SK-N-MC (cell line): ENCODE data around the gene KIF21B.

Source experiments
- EZH2 ChIP-seq: fragments of 200-600 bp; sonication (generic); IDR thresholded peaks from one replicate; pipeline ENCODE4 v1.6.1; 2017; ENCODE audit warnings: antibody characterized with exemption
- POLR2AphosphoS5 ChIP-seq: IDR thresholded peaks from 2 replicates; pipeline ENCODE4 v1.6.1; 2012; ENCODE audit warnings: mild to moderate bottlenecking, low read depth, low read length, borderline replicate concordance

- no peak for TF ChIP-seq EZH2
- TF ChIP-seq POLR2AphosphoS5: no peak
These were observed 16.0 kb downstream of the KIF21B start for GRCh38 chr1:201007481-201007880.
